Peyer's patch (tissue), 4 donors: ENCODE data around the gene GAL3ST3.

ENCODE experiments used
- POLR2A ChIP-seq, 2 donors: fragments of 450-650 bp; IDR thresholded peaks; one replicate each; pipeline ENCODE4 v1.5.1; 2017; ENCODE audit warnings: antibody characterized with exemption in 2 of 2, mild to moderate bottlenecking in 2 of 2, moderate library complexity in 2 of 2
- TF ChIP-seq, protein P1 (sequence below), 6 experiments: fragments of 450-650 bp in 4 of 6; fragments of 200-600 bp in 2 of 6; sonication (generic) in 1 of 6; IDR thresholded peaks; one replicate each; pipeline ENCODE4 v1.5.1; 2017 to 2019; ENCODE audit warnings: antibody characterized with exemption in 6 of 6, mild to moderate bottlenecking in 3 of 6, moderate library complexity in 1 of 6

DNA sequence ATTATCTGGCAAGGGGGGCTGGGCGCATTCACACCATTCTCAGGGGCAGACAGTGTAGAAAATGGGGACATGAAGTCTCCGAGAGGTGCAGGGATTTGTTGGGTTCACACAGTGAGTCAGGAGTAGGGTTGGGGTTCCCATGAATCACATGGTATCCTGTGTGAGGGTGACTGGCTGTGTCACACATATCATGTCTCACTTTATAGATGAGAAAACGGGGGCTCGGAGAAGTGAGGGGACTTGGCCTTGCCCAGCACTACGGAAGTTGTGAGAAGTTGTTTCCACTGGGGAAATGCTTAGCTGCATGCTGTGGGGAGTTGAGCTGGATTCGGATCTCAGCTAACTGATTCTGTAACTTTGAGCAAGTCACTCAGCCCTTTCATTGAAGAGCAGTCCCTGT, 4.2 kb downstream of the GAL3ST3 start:
- TF ChIP-seq, protein P1, sequence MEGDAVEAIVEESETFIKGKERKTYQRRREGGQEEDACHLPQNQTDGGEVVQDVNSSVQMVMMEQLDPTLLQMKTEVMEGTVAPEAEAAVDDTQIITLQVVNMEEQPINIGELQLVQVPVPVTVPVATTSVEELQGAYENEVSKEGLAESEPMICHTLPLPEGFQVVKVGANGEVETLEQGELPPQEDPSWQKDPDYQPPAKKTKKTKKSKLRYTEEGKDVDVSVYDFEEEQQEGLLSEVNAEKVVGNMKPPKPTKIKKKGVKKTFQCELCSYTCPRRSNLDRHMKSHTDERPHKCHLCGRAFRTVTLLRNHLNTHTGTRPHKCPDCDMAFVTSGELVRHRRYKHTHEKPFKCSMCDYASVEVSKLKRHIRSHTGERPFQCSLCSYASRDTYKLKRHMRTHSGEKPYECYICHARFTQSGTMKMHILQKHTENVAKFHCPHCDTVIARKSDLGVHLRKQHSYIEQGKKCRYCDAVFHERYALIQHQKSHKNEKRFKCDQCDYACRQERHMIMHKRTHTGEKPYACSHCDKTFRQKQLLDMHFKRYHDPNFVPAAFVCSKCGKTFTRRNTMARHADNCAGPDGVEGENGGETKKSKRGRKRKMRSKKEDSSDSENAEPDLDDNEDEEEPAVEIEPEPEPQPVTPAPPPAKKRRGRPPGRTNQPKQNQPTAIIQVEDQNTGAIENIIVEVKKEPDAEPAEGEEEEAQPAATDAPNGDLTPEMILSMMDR (IDR thresholded peaks at IDR 0.05) = no peak
- TF ChIP-seq POLR2A (IDR thresholded peaks at IDR 0.05) = no peak
